K562 (cell line): ENCODE data around the gene ERCC1. TPM values are rescaled to one million over a fixed set of nuclear protein-coding genes. Genes with fewer than 3 reads are reported as not detected.

Source experiments
- ATAC-seq: fragments of 200-7000 bp; cut with Tn5 transposase; 3 replicates; pipeline ENCODE4 v1.9.1; 2020; ENCODE audit warnings: moderate library complexity
- BruUV-seq: library from RNA; stranded (reverse); fragments of 400-500 nt; replicated peaks from 2 replicates; lab custom pipeline; 2021; lab: Mats Ljungman, UMichigan
- CTCF ChIA-PET: fragments of 300-600 bp; formaldehyde crosslinking; extraction: SDS; loops from one replicate; lab custom pipeline; 2021; ENCODE audit warnings: low intra/inter-chr PET ratio; lab: Yijun Ruan, JAX
- POLR2A ChIA-PET: fragments of 300-600, 350-650 bp; sonication (Branson Sonifier 250); formaldehyde crosslinking; extraction: SDS; loops from one replicate; lab custom pipeline; 2021; ENCODE audit warnings: antibody characterized with exemption, inconsistent platforms; lab: Yijun Ruan, JAX
- DNase-seq, 4 experiments: peaks; one replicate each; pipeline versions ENCODE4 v3.0.0 to v3.0.0-alpha.2; 2011 to 2018; ENCODE audit warnings: low spot score in 3 of 4, mixed read lengths in 3 of 4; ENCODE audit errors: extremely low read depth in 1 of 4
- FAIRE-seq: peaks from 2 replicates; lab custom pipeline; 2011; peaks lifted over from hg19 to GRCh38; lab: Jason Lieb, UNC
- H2AFZ ChIP-seq: 2 replicates; pipeline ENCODE4 v1.6.0; 2011; ENCODE audit warnings: low read depth, low read length, control low read depth, inconsistent platforms
- H3K27ac ChIP-seq: fragments of 200-600 bp; 3 replicates; pipeline ENCODE4 v1.8.0; 2011; ENCODE audit warnings: low read depth, mild to moderate bottlenecking, control low read depth, inconsistent platforms, low read length, moderate library complexity, mixed read lengths; ENCODE audit errors: extremely low read depth
- H3K27me3 ChIP-seq, 2 experiments: fragments of 300-600 bp in 1 of 2; 2 replicates in 1 of 2; 3 replicates in 1 of 2; pipeline versions ENCODE4 v1.6.0 to v1.8.0; 2011; ENCODE audit warnings: inconsistent platforms in 2 of 2, low read length in 2 of 2, mild to moderate bottlenecking in 1 of 2, mixed read lengths in 1 of 2, moderate library complexity in 1 of 2; ENCODE audit not compliant: control insufficient read depth in 2 of 2, insufficient read depth in 2 of 2
- H3K36me3 ChIP-seq: fragments of 300-600 bp; 3 replicates; pipeline ENCODE4 v1.8.0; 2011; ENCODE audit warnings: mild to moderate bottlenecking, low read length, inconsistent platforms; ENCODE audit not compliant: control insufficient read depth, insufficient read depth
- H3K4me1 ChIP-seq, 2 experiments: fragments of 200-600 bp in 1 of 2; replicated peaks in 1 of 2; 2 replicates in 1 of 2; 3 replicates in 1 of 2; pipeline versions ENCODE4 v1.5.1 to v1.8.0; 2011; ENCODE audit warnings: inconsistent platforms in 2 of 2, low read length in 2 of 2, mild to moderate bottlenecking in 1 of 2, mixed read lengths in 1 of 2, moderate library complexity in 1 of 2; ENCODE audit not compliant: control insufficient read depth in 2 of 2, insufficient read depth in 2 of 2
- H3K4me2 ChIP-seq: 2 replicates; pipeline ENCODE4 v1.6.1; 2011; ENCODE audit warnings: low read length, control low read depth, inconsistent platforms, mixed read lengths; ENCODE audit not compliant: insufficient read depth
- H3K4me3 ChIP-seq: fragments of 200-600 bp; sonication (generic), shearing (Covaris generic); 2 replicates; pipeline ENCODE4 v1.5.1; 2016; ENCODE audit warnings: control low read depth, inconsistent platforms
- H3K79me2 ChIP-seq: fragments of 200-600 bp; 3 replicates; pipeline ENCODE4 v1.8.0; 2011; ENCODE audit warnings: low read length, inconsistent platforms; ENCODE audit not compliant: control insufficient read depth, insufficient read depth
- H3K9ac ChIP-seq, 2 experiments: 2 replicates each; pipeline versions ENCODE4 v1.6.0 to v1.6.1; 2011; ENCODE audit warnings: low read depth in 2 of 2, low read length in 2 of 2, control low read depth in 1 of 2, inconsistent platforms in 1 of 2, mild to moderate bottlenecking in 1 of 2, mixed read lengths in 1 of 2; ENCODE audit not compliant: insufficient read depth in 1 of 2
- H3K9me1 ChIP-seq: one replicate; pipeline ENCODE4 v1.6.0; 2011; ENCODE audit warnings: inconsistent platforms, mild to moderate bottlenecking, low read length, moderate library complexity; ENCODE audit not compliant: control insufficient read depth, insufficient read depth
- H3K9me3 ChIP-seq: replicated peaks from 2 replicates; pipeline ENCODE4 v1.5.1; 2011; ENCODE audit warnings: low read depth, low read length, inconsistent platforms; ENCODE audit not compliant: control insufficient read depth, insufficient read depth
- H4K20me1 ChIP-seq: replicated peaks from 2 replicates; pipeline ENCODE4 v1.6.1; 2011; ENCODE audit warnings: low read length, inconsistent platforms, mixed read lengths; ENCODE audit not compliant: control insufficient read depth, insufficient read depth
- ATF3 ChIP-seq, 2 experiments: fragments of 450-650 bp in 1 of 2; sonication (generic) in 1 of 2; formaldehyde crosslinking in 1 of 2; IDR thresholded peaks in 1 of 2; conservative IDR thresholded peaks in 1 of 2; 2 replicates each; pipeline versions ENCODE4 v1.6.1 to v1.8.1; 2016 to 2023; ENCODE audit warnings: mild to moderate bottlenecking in 2 of 2, moderate library complexity in 2 of 2, inconsistent platforms in 1 of 2, missing genetic modification reagents in 1 of 2
- BRCA1 ChIP-seq, 2 experiments: fragments of 450-650 bp in 1 of 2; sonication (generic) in 1 of 2; formaldehyde crosslinking in 1 of 2; IDR thresholded peaks; 2 replicates each; pipeline versions ENCODE4 v1.5.0 to v1.6.1; 2017 to 2020; ENCODE audit warnings: mild to moderate bottlenecking in 1 of 2, missing genetic modification reagents in 1 of 2
- CBX1 ChIP-seq: sonication (generic); IDR thresholded peaks from 2 replicates; pipeline ENCODE4 v1.6.1; 2016; ENCODE audit warnings: antibody characterized with exemption, low read depth, mild to moderate bottlenecking
- E2F4 ChIP-seq: sonication (generic); formaldehyde crosslinking; IDR thresholded peaks from 2 replicates; pipeline ENCODE4 v1.8.0; 2022; ENCODE audit warnings: mild to moderate bottlenecking, low read depth, missing genetic modification reagents
- FOXJ2 ChIP-seq: fragments of 200-800 bp; sonication (Bioruptor generic); IDR thresholded peaks from 2 replicates; pipeline ENCODE4 v1.6.1; 2016; ENCODE audit warnings: missing genetic modification characterization, missing compliant biosample characterization
- JUN ChIP-seq, 2 experiments: sonication (generic) in 1 of 2; formaldehyde crosslinking in 1 of 2; IDR thresholded peaks; 2 replicates each; pipeline versions ENCODE4 v1.6.1 to v1.8.0; 2012 to 2022; ENCODE audit warnings: borderline replicate concordance in 2 of 2, mild to moderate bottlenecking in 2 of 2, improper control_type of control experiment in 1 of 2, low read depth in 1 of 2, low read length in 1 of 2, missing genetic modification reagents in 1 of 2
- SNAPC5 ChIP-seq: fragments of 250-450 bp; sonication (Bioruptor Pico); IDR thresholded peaks from 2 replicates; pipeline ENCODE4 v1.8.0; 2021; ENCODE audit warnings: moderate library complexity, mild to moderate bottlenecking, inconsistent platforms
- SREBF2 ChIP-seq: sonication (generic); formaldehyde crosslinking; IDR thresholded peaks from 2 replicates; pipeline ENCODE4 v1.4.0; 2020; ENCODE audit warnings: mild to moderate bottlenecking, missing genetic modification reagents
- ZBTB17 ChIP-seq: fragments of 450-650 bp; formaldehyde crosslinking; IDR thresholded peaks from 2 replicates; pipeline ENCODE4 v1.4.0; 2020; ENCODE audit warnings: mild to moderate bottlenecking
- ZFP91 ChIP-seq: sonication (generic); formaldehyde crosslinking; IDR thresholded peaks from 2 replicates; pipeline ENCODE4 v1.8.0; 2022; ENCODE audit warnings: mild to moderate bottlenecking, missing genetic modification reagents
- ZNF124 ChIP-seq: sonication (generic); formaldehyde crosslinking; IDR thresholded peaks from 2 replicates; pipeline ENCODE4 v1.8.1; 2022; ENCODE audit warnings: missing genetic modification reagents
- ZNF146 ChIP-seq: IDR thresholded peaks from one replicate; pipeline ENCODE4 v1.6.1; 2018; ENCODE audit warnings: missing compliant biosample characterization; ENCODE audit not compliant: unreplicated experiment
- ZNF197 ChIP-seq: fragments of 200-800 bp; sonication (Bioruptor generic); IDR thresholded peaks from 2 replicates; pipeline ENCODE4 v1.6.1; 2016; ENCODE audit warnings: low read depth, missing genetic modification characterization, missing compliant biosample characterization
- WGBS: fragments of 100-300 bp; shearing (Covaris generic); methylation state at CpG from one replicate; pipeline ENCODE4 v1.1.6; 2016; ENCODE audit warnings: low coverage, mixed read lengths; ENCODE audit not compliant: insufficient coverage; ENCODE audit errors: missing lambda C conversion rate; 5-methylcytosine and 5-hydroxymethylcytosine counted together
- in situ Hi-C: fragments of 300-500 bp; cut with MboI; formaldehyde crosslinking; loops from 4 replicates; pipeline ENCODE4 v1.15.0; 2018; ENCODE audit warnings: inconsistent platforms, mixed read lengths
- intact Hi-C: fragments of 100-400 bp; cut with micrococcal nuclease; formaldehyde crosslinking; loops from 2 replicates; pipeline ENCODE4 v1.14.2; 2022
- polyA plus RNA-seq, 8 experiments: library from polyadenylated mRNA; depleted of rRNA in 4 of 8; stranded (reverse) in 5 of 8; unstranded in 3 of 8; fragments of >200 nt; fragmentation: Nextera tagmentation in 2 of 8; fragmentation: Illumina TruSeq in 1 of 8; extraction: Ambion mirVana in 2 of 8; extraction: Trizol in 1 of 8; gene quantifications; 2 replicates each; pipeline versions ENCODE4 v1.2.1 to v1.2.3, GENCODE V29; 2011 to 2014; ENCODE audit warnings: inconsistent platforms in 1 of 8, missing spikeins in 1 of 8
- total RNA-seq, 7 experiments: library from RNA; depleted of rRNA in 6 of 7; stranded (reverse); fragments of >200 nt in 6 of 7; fragmentation: Illumina TruSeq in 2 of 7; extraction: Trizol in 2 of 7; gene quantifications; 2 replicates each; pipeline versions ENCODE4 v1.2.1 to v1.2.3, GENCODE V29; 2011 to 2021; ENCODE audit warnings: low replicate concordance in 1 of 7

The ERCC1 gene
- total and polyA plus RNA-seq, 9 of the 15 experiments (the other 6 are each of a cell fraction or from before 2014, with no cell fraction given) = 9.3 to 92.6 (median 60.0) TPM

GRCh38 chr19:45469132-45469944, 45.6 kb upstream of the ERCC1 start:
- peak; percentile 96 for FAIRE-seq
- in situ Hi-C loops (no loop called here), intact Hi-C loops (no loop called here)
- TF ChIP-seq ZFP91 (CRISPR knock-in tag) (0 out of 2 replicates have a peak, but pooled peaks have one; percentile 22), BRCA1 (IDR thresholded peaks at IDR 0.05) (no peak), BRCA1 (CRISPR knock-in tag; IDR thresholded peaks at IDR 0.05) (no peak), ZBTB17 (no peak), ZNF146 (CRISPR knock-in tag) (no peak), E2F4 (CRISPR knock-in tag) (0 out of 2 replicates have a peak, but pooled peaks have one; percentile 16), FOXJ2 (peak; percentile 98), ATF3 (IDR thresholded peaks at IDR 0.05) (no peak), ATF3 (CRISPR knock-in tag; conservative IDR thresholded peaks at IDR 0.05) (no peak), ZNF197 (CRISPR knock-in tag) (no peak), JUN (IDR thresholded peaks at IDR 0.05; ENCODE audit: borderline replicate concordance, low read depth, low read length) (peak; percentile 45; the same call in 1 of the 2 replicates), JUN (CRISPR knock-in tag; IDR thresholded peaks at IDR 0.05; ENCODE audit: borderline replicate concordance) (no peak), CBX1 (peak; percentile 15; the same call in 1 of the 2 replicates), SNAPC5 (CRISPR knock-in tag) (no peak), ZNF124 (CRISPR knock-in tag) (no peak), SREBF2 (CRISPR knock-in tag) (0 out of 2 replicates have a peak, but pooled peaks have one; percentile 73)

More at GRCh38 chr19:45469132-45469944, 45.6 kb upstream of the ERCC1 start:
- ChIA-PET CTCF (interaction anchor here (0.9 to 2.8 kb wide), 2 partner anchors 9 to 31 kb away, joined by 4 to 11 read pairs; no protein-coding TSS in a partner anchor), POLR2A (interaction anchor here (0.5 to 4.1 kb wide), 22 partner anchors 8 to 768 kb away, joined by 3 to 51 read pairs (median 4); no protein-coding TSS in a partner anchor)
- peak overlapping the region; percentile 88 for H3K27ac ChIP-seq
- ATAC-seq = peak; percentile 90
- no peaks in the 10 kb centered on the region for H3K9me3 ChIP-seq
- H3K9ac ChIP-seq = peak overlapping the region; percentile 87 to 97
- peak overlapping the region; percentile 88 for H3K4me3 ChIP-seq
- no peaks in the 10 kb centered on the region for H3K27me3 ChIP-seq
- BruUV-seq = no TSS peak
- no peaks in the 10 kb centered on the region for H3K9me1 ChIP-seq
- DNase-seq = peak; percentile 94 to 97 (median 97)
- no peaks in the 10 kb centered on the region for H3K36me3 ChIP-seq
- WGBS = 1% methylated on average over 45 of the region's 66 CpGs
- H4K20me1 ChIP-seq = no peaks in the 10 kb centered on the region
- H2AFZ ChIP-seq = peak overlapping the region; percentile 98
- H3K4me2 ChIP-seq = peak overlapping the region; percentile 99
- no peaks in the 10 kb centered on the region for H3K79me2 ChIP-seq
- H3K4me1 ChIP-seq = peaks cover 21 to 53% of the 10 kb centered on the region in 2 experiments; a peak in 4 of 5 replicates
